IMR-90 (cell line): Measurements from ENCODE around the gene GKN1. TPM values are rescaled to one million over a fixed set of nuclear protein-coding genes. Genes with fewer than 3 reads are reported as not detected.

Source experiments
- ATAC-seq: fragments of 200-7000 bp; cut with Tn5 transposase; 2 replicates; pipeline ENCODE4 v1.9.1; 2020; ENCODE audit warnings: low read depth, mild to moderate bottlenecking, moderate library complexity
- BruUV-seq: library from RNA; stranded (reverse); fragments of 400-500 nt; replicated peaks from 2 replicates; lab custom pipeline; 2021; lab: Mats Ljungman, UMichigan
- CTCF ChIA-PET: fragments of 300-600 bp; formaldehyde crosslinking; extraction: SDS; loops from one replicate; lab custom pipeline; 2021; ENCODE audit warnings: antibody characterized with exemption; lab: Yijun Ruan, JAX
- POLR2A ChIA-PET: fragments of 300-600 bp; sonication (Branson Sonifier 250); formaldehyde crosslinking; loops from one replicate; lab custom pipeline; 2022; ENCODE audit warnings: antibody characterized with exemption; ENCODE audit not compliant: unreplicated experiment; lab: Charles Lee
- DNase-seq: peaks from one replicate; pipeline ENCODE4 v3.0.0; 2013
- H2AFZ ChIP-seq: replicated peaks from 2 replicates; pipeline ENCODE3; 2013; ENCODE audit warnings: low read length, mild to moderate bottlenecking; ENCODE audit not compliant: poor library complexity
- H2AK5ac ChIP-seq: 2 replicates; pipeline ENCODE4 v1.6.1; 2013; ENCODE audit warnings: low read depth, low read length, inconsistent platforms
- H2AK9ac ChIP-seq: replicated peaks from 2 replicates; pipeline ENCODE3; 2013; ENCODE audit warnings: mild to moderate bottlenecking, low read depth, low read length, moderate library complexity; ENCODE audit not compliant: poor library complexity
- H2BK120ac ChIP-seq: 2 replicates; pipeline ENCODE4 v1.6.1; 2013; ENCODE audit warnings: low read depth, low read length, inconsistent platforms
- H2BK15ac ChIP-seq: 3 replicates; pipeline ENCODE4 v1.6.1; 2013; ENCODE audit warnings: low read depth, low read length, inconsistent platforms
- H2BK20ac ChIP-seq: 2 replicates; pipeline ENCODE4 v1.6.1; 2013; ENCODE audit warnings: low read depth, mild to moderate bottlenecking, inconsistent platforms, low read length, moderate library complexity
- H2BK5ac ChIP-seq: 2 replicates; pipeline ENCODE4 v1.6.1; 2013; ENCODE audit warnings: mild to moderate bottlenecking, low read depth, low read length, inconsistent platforms; ENCODE audit not compliant: poor library complexity, severe bottlenecking
- H3K14ac ChIP-seq: replicated peaks from 2 replicates; pipeline ENCODE4 v1.6.1; 2013; ENCODE audit warnings: low read depth, low read length, inconsistent platforms
- H3K18ac ChIP-seq: 2 replicates; pipeline ENCODE4 v1.6.1; 2013; ENCODE audit warnings: low read depth, low read length, control low read depth
- H3K23ac ChIP-seq: 2 replicates; pipeline ENCODE4 v1.6.1; 2013; ENCODE audit warnings: low read depth, low read length, inconsistent platforms
- H3K27ac ChIP-seq: 2 replicates; pipeline ENCODE4 v1.5.1; 2013; ENCODE audit warnings: mild to moderate bottlenecking, control low read depth, low read length; ENCODE audit not compliant: insufficient read depth
- H3K27me3 ChIP-seq: 2 replicates; pipeline ENCODE4 v1.6.1; 2013; ENCODE audit warnings: low read length; ENCODE audit not compliant: control insufficient read depth, insufficient read depth
- H3K36me3 ChIP-seq: 2 replicates; pipeline ENCODE4 v1.6.1; 2013; ENCODE audit warnings: low read length, mixed read lengths; ENCODE audit not compliant: control insufficient read depth, insufficient read depth
- H3K4ac ChIP-seq: 2 replicates; pipeline ENCODE4 v1.6.1; 2013; ENCODE audit warnings: low read depth, low read length, inconsistent platforms
- H3K4me1 ChIP-seq: 2 replicates; pipeline ENCODE4 v1.6.1; 2013; ENCODE audit warnings: low read length, mixed read lengths; ENCODE audit not compliant: control insufficient read depth, insufficient read depth
- H3K4me2 ChIP-seq: 2 replicates; pipeline ENCODE4 v1.6.1; 2013; ENCODE audit warnings: low read depth, mild to moderate bottlenecking, control low read depth, low read length, moderate library complexity
- H3K4me3 ChIP-seq: 2 replicates; pipeline ENCODE4 v1.5.1; 2013; ENCODE audit warnings: low read depth, mild to moderate bottlenecking, control low read depth, low read length, moderate library complexity; ENCODE audit not compliant: insufficient read depth
- H3K56ac ChIP-seq: 2 replicates; pipeline ENCODE4 v1.6.1; 2013; ENCODE audit warnings: low read length, inconsistent platforms; ENCODE audit not compliant: insufficient read depth; ENCODE audit errors: extremely low read depth
- H3K79me1 ChIP-seq, 2 experiments: 2 replicates each; pipeline ENCODE4 v1.6.1; 2013; ENCODE audit warnings: low read length in 2 of 2, inconsistent platforms in 1 of 2, low read depth in 1 of 2
- H3K9ac ChIP-seq: 2 replicates; pipeline ENCODE4 v1.6.1; 2013; ENCODE audit warnings: low read depth, low read length, control low read depth
- H3K9me1 ChIP-seq: 2 replicates; pipeline ENCODE4 v1.6.1; 2013; ENCODE audit warnings: low read length, inconsistent platforms; ENCODE audit not compliant: insufficient read depth
- H3K9me3 ChIP-seq: 2 replicates; pipeline ENCODE4 v1.6.1; 2013; ENCODE audit warnings: low read length; ENCODE audit not compliant: control insufficient read depth, insufficient read depth
- H4K20me1 ChIP-seq: 2 replicates; pipeline ENCODE4 v1.6.1; 2013; ENCODE audit warnings: low read length, inconsistent platforms; ENCODE audit not compliant: insufficient read depth
- H4K5ac ChIP-seq: 2 replicates; pipeline ENCODE4 v1.6.1; 2013; ENCODE audit warnings: mild to moderate bottlenecking, low read depth, low read length, control low read depth
- H4K8ac ChIP-seq, 2 experiments: 2 replicates each; pipeline ENCODE4 v1.6.1; 2013; ENCODE audit warnings: low read depth in 2 of 2, low read length in 2 of 2, control low read depth in 1 of 2, inconsistent platforms in 1 of 2
- H4K91ac ChIP-seq: 2 replicates; pipeline ENCODE4 v1.6.1; 2013; ENCODE audit warnings: low read depth, low read length, inconsistent platforms; ENCODE audit not compliant: insufficient read depth
- BHLHE40 ChIP-seq: fragments of 150-350 bp; IDR thresholded peaks from 2 replicates; pipeline ENCODE4 v1.6.1; 2016; ENCODE audit warnings: mild to moderate bottlenecking, low read depth, low read length
- CEBPB ChIP-seq: IDR thresholded peaks from 2 replicates; pipeline ENCODE4 v1.6.1; 2012; ENCODE audit warnings: low read depth, low read length, improper control_type of control experiment
- CHD1 ChIP-seq: IDR thresholded peaks from 2 replicates; pipeline ENCODE4 v1.6.1; 2012; ENCODE audit warnings: low read depth, low read length, improper control_type of control experiment
- MAFK ChIP-seq: IDR thresholded peaks from 2 replicates; pipeline ENCODE4 v1.6.1; 2012; ENCODE audit warnings: low read depth, low read length, improper control_type of control experiment
- MAZ ChIP-seq: IDR thresholded peaks from 2 replicates; pipeline ENCODE4 v1.6.1; 2012; ENCODE audit warnings: low read depth, mild to moderate bottlenecking, low read length, improper control_type of control experiment, moderate library complexity, borderline replicate concordance
- RAD21 ChIP-seq: IDR thresholded peaks from 2 replicates; pipeline ENCODE4 v1.6.1; 2012; ENCODE audit warnings: low read length, improper control_type of control experiment
- RFX5 ChIP-seq: IDR thresholded peaks from 2 replicates; pipeline ENCODE4 v1.8.0; 2012; ENCODE audit warnings: low read depth, mild to moderate bottlenecking, low read length, moderate library complexity
- WGBS, 2 experiments: methylation state at CpG; one replicate each; pipeline versions ENCODE4 v1.1.5 to v1.1.7; 2013; ENCODE audit warnings: missing lambda C conversion rate in 2 of 2; ENCODE audit not compliant: insufficient read length in 1 of 2; ENCODE audit errors: extremely low coverage in 2 of 2; 5-methylcytosine and 5-hydroxymethylcytosine counted together
- dilution Hi-C: fragments of 300-500 bp; cut with HindIII; formaldehyde crosslinking; loops from one replicate; pipeline ENCODE4 v1.14.3; 2018; ENCODE audit warnings: low sequenced_read_pairs; ENCODE audit not compliant: unreplicated experiment
- in situ Hi-C: fragments of 300-500 bp; cut with MboI; formaldehyde crosslinking; loops from 3 replicates; pipeline ENCODE4 v1.14.3; 2019; ENCODE audit warnings: low sequenced_read_pairs, inconsistent platforms, mixed read lengths
- intact Hi-C: fragments of 100-400 bp; cut with micrococcal nuclease; formaldehyde crosslinking; loops from 2 replicates; pipeline ENCODE4 v1.10.0; 2022
- polyA plus RNA-seq, 3 experiments: library from polyadenylated mRNA; depleted of rRNA; stranded (reverse); fragments of >200 nt; gene quantifications; 2 replicates each; pipeline ENCODE4 v1.2.3, GENCODE V29; 2012; ENCODE audit warnings: low replicate concordance in 1 of 3
- total RNA-seq: library from RNA; depleted of rRNA; stranded (reverse); fragments of >200 nt; gene quantifications from 2 replicates; pipeline ENCODE4 v1.2.3, GENCODE V29; 2012

GKN1 gene
- total and polyA plus RNA-seq, 2 of the 4 experiments (the other 2 are of a cell fraction): not detected

GRCh38 chr2:69003731-69004130 is 29.3 kb downstream of the GKN1 start:
- no peak overlapping the region for H4K91ac ChIP-seq
- no peak for DNase-seq
- WGBS, 2 experiments: 83% methylated on average over 1 of the region's 2 CpGs; no CpG with 5 or more reads in 1 of the 2 experiments
- H3K18ac ChIP-seq: no peak overlapping the region
- H3K4me2 ChIP-seq: no peak overlapping the region
- dilution Hi-C loops (loop anchor here (25.0 kb wide), 1 partner anchor 309 kb away; no protein-coding TSS in a partner anchor), intact Hi-C loops (no loop called here), in situ Hi-C loops (no loop called here)
- no peak overlapping the region for H2AK9ac ChIP-seq
- H3K4me1 ChIP-seq: no peaks in the 10 kb centered on the region
- H3K23ac ChIP-seq: no peak overlapping the region
- H3K79me1 ChIP-seq: no peaks in the 10 kb centered on the region
- H3K36me3 ChIP-seq: no peaks in the 10 kb centered on the region
- ATAC-seq: no peak
- H4K20me1 ChIP-seq: no peaks in the 10 kb centered on the region
- no peak overlapping the region for H3K14ac ChIP-seq
- no TSS peak for BruUV-seq
- no peak overlapping the region for H3K27ac ChIP-seq
- no peak overlapping the region for H3K9ac ChIP-seq
- no peak overlapping the region for H2BK120ac ChIP-seq
- ChIA-PET CTCF (no interaction called here), POLR2A (no interaction called here)
- H4K5ac ChIP-seq: no peak overlapping the region
- H3K56ac ChIP-seq: no peak overlapping the region
- no peak overlapping the region for H4K8ac ChIP-seq
- H2AFZ ChIP-seq: no peak overlapping the region
- no peak overlapping the region for H2AK5ac ChIP-seq
- no peaks in the 10 kb centered on the region for H3K27me3 ChIP-seq
- H2BK20ac ChIP-seq: no peak overlapping the region
- no peak overlapping the region for H2BK5ac ChIP-seq
- H3K9me3 ChIP-seq: peaks cover 11% of the 10 kb centered on the region
- no peak overlapping the region for H3K4me3 ChIP-seq
- H2BK15ac ChIP-seq: no peak overlapping the region
- no peak for TF ChIP-seq MAFK
- no peak for TF ChIP-seq RFX5
- no peak for TF ChIP-seq RAD21
- no peak for TF ChIP-seq BHLHE40
- TF ChIP-seq CEBPB: no peak
- no peak for TF ChIP-seq MAZ
- no peak for TF ChIP-seq CHD1
- H3K9me1 ChIP-seq: no peaks in the 10 kb centered on the region; the same call in 1 of the 2 replicates
- H3K4ac ChIP-seq: no peak overlapping the region
